GDM1 (cell line): Measurements from ENCODE around the gene FOXN3.

Source experiments
- DNase-seq: peaks from one replicate; lab custom pipeline; 2025; lab: John Stamatoyannopoulos, UW

The FOXN3 gene

DNA sequence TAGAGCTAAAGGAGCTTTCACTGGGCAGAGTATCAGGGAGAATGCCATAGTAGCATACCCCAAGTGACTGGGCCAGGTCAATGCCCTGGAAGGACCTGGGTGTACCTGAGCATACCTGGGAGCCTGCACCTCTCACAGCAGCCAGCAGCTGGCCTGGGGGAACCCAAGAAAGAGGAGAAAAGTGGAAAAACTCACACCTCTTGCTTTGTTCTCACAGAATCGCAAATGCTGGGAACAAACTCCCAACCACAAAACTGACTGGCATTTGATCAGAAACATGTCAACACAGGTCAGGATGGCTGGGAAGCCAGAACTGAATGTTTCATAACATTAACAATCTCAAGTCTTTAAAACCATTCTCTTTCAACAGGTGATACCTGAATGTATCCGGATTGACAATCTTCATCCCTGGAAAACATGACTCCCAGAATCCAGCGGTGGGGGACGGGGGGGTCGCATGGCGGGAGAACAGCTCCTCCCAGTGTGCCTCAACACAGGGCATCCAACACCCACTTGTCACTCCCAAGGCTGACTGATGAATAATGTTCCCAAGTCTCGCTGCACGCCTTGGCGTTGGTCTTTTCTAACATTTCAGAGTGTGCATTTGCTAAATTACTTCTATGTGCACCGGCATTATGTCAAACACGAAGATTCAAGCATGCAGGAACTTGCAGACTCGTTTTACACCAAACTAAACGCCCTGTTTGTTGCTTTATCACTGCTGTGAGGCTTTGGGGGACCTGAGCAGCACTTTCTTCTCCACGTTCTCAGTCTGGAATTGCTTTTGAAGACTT lies 7.9 kb downstream of the FOXN3 start:
- DNase-seq = no peak

DNA sequence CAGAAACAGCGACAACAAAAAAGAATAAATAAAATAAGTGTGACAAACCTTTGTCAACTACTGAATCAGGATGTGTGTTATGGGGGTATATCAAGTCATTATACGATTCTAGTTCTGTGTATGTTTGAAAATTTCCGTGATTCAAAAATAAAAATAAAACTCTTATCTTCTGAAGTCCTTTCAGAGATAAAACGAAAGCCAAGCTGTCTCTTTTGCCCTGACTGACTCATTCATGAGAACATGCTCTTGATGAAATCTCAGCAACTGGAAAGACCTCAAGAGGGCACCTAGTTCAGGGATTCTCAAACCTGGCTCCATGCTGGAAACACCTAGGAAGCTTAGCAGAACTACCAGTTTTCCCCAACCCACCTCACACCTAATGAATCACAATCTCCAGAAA lies 9.2 kb downstream of the FOXN3 start:
- DNase-seq = no peak

DNA sequence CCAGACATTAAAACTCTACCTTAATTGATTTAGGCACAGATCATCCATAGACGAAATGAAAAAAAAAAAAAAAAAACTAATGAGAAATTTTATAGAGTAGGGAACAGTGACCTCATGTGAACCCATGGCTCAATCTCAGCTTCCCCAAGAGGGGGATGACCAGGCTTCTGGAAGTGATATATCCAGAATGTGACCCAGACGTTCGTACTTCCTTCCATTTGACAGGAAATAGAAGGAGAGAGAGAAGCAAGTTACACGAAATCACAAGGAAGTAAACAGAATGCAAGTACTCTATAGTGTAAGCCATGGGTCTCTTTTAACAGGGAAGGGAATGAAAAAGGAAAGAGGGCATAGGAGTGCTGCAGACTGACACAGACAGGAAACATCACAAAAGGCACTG lies 10.1 kb downstream of the FOXN3 start:
- no peak for DNase-seq

DNA sequence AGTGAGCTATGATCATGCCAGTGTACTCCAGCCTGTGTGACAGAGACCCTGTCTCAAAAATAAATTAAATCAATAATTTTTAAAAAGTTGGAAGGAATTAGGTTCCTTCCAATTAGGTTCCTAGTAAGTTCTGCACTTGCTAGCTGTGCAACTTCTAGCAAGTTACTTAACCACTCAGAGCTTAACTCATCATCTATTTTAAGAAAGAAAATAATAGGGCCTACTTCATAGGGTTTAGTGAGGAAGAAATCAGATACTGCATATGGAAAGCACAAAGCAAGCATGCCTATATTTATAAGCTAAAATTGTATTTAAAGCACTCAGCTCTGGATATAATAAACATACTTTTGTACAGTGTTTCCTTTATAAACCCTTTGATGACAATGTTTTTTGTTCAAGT lies 10.7 kb downstream of the FOXN3 start:
- no peak for DNase-seq

DNA sequence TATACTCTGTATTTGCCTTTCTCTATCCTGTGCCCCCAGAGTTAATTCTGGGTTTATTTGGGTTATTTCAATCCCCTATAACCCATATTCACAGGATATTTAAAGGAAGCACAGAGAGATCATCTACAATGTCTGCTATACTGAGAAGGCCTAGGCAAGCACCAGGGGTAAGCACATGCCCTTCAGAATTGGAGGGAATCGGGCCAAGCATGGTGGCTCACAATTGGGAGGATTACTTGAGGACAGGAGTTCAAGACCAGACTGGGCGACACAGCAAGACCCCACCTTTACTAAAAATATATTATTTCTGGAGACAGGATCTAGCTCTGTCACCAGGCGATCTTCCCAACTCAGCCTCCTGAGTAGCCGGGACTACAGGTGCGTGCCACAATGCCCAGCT lies 11.3 kb downstream of the FOXN3 start:
- DNase-seq = no peak

DNA sequence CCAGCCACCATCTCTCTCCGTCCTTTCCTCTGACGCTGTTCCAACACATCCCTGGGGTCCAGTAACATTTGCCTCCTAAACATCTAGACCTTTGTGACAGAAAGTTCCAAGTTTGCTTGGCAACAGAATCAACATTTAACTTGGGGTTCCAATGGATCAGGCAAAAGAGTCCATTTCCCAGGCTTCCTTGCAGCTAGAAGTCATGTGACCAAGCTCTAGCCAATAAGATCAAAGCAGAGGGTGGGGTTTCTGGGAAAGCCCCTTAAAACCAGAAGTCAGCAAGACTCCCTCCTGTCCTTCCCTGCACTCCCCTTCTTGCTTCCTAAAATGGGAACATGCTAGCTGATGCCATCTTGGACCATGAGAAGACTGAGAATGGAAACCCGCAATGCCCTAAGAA lies 14.7 kb downstream of the FOXN3 start:
- DNase-seq = no peak

DNA sequence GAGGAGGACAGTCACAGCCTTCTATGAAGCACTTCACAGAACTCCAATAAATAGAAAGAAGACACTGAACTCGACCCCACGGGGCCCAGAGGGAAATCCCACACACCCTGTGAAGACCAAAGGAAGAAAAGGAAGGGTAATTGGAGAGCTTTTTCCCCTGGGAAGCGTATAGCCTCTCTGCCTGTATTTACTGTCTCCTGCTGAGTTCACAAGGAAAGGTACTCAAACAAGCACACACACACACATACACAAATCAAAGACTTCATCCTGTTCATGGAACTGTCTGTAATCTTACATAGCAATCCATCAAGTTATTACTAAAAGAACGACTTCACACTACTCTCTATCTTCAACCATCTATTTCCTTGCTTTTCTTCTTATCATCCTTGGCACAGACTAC lies 15.3 kb downstream of the FOXN3 start:
- DNase-seq = no peak

DNA sequence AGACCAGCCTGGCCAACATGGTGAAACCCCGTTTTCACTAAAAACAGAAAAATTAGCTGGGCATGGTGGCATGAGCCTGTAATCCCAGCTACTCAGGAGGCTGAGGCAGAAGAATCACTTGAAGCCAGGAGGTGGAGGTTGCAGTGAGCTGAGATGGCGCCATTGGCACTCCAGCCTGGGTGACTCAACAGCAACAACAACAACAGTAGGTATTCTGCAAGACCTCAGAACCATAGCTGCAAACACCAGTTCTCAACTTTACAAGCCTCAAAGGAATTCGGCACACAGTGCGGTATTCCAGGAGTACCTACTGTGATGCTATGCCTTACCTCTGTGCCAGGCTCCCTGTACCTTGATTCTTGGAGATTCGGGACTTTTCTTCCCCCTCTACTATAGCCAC lies 15.8 kb downstream of the FOXN3 start:
- no peak for DNase-seq

DNA sequence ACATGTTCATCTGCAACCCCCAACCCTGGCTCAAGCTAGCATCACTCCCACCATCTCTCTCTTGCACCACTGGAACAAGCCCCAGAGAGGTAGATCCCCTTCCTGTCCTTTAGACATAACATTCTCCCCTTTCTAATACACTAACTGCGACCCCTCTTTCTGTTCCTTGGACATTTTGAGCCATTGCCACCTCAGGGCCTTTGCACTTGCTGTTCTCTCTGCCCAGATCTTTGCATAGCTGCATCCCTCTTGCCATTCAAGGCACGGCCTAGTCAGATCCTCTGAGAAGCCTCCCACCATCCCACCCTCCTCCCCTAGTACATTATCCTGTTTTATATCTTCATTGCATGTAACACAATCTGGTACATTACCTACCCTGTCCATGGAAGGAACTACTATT lies 16.5 kb downstream of the FOXN3 start:
- DNase-seq = no peak

DNA sequence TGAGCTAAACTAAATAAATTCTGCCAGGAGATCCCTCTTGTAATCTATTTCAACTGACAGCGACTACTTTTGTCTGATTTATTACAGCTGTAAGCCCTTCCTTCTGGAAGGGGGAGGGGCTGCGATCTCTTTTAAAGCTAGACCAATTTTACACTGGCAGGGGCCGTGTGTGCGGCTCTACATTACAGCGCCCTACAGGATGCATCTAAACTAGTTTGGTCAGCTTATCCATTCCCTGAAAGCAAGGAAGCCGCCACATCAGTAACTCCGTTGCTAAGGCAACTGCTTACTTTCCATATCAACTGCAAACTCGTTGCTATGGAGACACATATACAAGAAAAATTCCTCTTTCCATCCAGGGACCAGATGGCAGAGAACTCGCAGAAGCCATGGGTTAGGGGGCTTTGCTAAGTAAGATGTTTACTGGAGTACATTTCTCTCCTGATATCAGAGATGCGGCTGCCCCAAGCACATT lies 17.4 kb downstream of the FOXN3 start:
- no peak for DNase-seq

DNA sequence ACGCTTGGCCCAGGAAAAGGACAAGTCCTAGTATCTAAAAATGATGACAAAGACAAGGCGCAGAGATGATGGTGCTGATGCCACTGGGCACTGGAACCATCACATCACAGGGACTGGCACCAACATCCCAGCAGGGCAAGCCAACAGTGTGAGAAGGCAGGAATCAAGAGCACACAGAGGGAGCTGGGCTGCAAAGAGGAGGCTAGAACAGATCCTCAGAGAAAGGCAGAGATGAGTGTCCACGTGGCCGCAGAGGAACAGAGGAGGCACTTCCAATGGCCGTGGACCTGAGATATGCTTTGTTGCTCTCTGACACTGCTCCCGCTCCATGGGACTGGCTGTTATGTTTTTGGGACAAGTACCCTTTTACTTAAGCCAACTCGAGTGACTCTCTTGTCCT lies 17.9 kb downstream of the FOXN3 start:
- no peak for DNase-seq

DNA sequence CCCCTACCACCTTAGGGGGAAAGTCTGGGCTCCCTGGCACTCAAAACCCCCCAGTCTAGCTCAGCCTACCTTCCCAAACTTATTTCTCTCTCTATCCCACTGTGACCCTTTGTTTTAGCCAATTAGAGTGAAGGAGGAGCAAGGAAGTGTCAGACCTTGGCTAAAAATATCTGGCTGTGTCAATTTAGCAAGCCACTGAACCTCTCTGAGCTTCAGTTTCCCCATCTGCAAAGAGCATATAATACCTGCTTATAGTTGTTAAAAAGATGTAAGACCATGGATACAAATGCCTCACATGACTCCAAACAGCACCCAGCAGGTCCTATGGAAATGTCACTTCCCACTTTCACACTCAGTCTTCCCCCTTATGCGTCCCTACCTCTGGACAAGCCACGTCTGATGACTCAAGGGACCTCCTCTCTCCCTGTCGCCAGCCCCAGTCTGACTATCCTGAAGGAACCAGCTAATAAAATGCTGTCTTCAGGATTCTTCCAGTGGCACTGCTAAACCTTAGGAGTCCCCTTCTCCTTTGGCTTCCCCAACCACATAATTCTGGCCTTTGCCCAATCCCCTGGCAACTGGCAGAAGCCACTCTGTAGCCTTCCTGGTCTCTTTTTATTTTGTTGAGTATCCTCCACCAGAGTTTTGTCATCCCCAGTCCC lies 19.3 kb downstream of the FOXN3 start:
- DNase-seq = no peak

DNA sequence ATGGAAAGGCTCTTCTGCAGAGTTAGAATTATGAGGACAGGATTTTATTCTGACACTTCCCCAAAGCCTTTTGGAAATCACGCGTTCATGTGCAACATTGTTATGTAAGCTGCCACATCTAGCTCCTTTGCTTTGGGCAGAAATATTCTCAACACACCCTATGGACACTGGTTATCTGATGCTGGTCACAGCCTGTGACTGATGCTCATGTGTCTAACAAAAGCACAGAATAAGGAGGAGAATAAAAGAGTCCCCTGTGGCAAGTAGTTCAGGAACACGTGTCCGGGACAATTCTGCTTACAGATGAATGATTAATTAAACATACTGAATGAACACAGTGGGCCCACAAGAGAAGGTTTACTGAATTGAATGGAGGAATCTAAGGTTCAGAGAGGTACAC lies 22.1 kb downstream of the FOXN3 start:
- no peak for DNase-seq

DNA sequence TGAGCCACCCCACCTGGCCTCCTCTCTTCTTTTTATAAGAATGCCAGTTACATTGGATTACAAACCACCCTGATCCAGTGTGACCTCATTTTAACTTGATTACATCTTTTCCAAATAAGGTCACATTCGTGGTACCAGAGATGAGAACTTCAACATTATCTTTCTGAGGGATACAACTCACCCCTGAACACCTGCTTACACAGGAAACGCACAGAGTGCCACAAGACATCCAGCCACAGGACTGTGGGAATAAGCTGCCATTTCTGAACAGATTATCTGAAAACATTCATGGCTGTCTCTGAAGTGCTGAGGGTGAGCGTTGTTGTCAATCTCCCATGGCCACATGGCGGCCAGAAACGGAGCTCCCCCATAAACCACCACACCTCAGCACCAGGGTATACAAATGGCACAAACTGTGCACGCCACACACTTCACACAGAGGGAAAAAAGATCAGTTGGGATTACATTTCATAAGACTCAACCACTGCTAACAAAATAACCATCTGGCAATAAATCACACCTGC lies 23.7 kb downstream of the FOXN3 start:
- DNase-seq = no peak

DNA sequence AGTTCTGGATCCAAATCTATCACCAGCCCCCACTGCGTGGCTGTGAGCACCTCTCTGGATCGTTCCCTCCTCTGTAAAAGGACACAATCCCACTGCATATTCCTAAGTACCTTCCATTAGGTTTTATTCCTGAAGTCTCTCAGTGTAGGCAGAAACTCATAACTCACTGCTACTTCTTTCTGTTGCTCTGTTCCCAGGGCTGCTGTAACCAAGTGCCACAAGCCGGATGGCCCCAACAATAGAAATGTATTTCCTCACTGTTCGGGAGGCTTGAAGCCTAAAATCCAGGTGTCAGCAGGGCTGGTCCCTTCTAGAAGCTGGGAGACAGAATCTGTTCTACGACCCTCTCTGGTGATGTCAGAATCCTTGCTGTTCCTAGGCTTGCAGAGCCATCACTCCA lies 24.9 kb downstream of the FOXN3 start:
- DNase-seq = no peak

DNA sequence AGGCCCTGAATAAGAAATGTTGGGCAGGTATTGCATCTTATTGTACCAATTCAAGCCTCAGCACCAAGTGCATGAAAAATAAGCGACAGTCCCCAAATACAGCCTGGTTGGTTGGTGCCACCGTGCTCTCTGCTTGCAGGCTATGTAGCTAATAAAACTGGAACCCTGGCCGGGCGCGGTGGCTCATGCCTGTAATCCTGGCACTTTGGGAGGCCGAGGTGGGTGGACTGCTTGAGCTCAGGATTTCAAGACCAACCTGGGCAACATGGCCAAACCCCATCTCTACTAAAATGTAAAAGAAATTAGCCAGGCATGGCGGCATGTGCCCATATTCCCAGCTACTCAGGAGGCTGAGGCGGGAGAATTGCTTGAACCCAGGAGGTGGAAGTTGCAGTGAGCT lies 25.5 kb downstream of the FOXN3 start:
- no peak for DNase-seq

DNA sequence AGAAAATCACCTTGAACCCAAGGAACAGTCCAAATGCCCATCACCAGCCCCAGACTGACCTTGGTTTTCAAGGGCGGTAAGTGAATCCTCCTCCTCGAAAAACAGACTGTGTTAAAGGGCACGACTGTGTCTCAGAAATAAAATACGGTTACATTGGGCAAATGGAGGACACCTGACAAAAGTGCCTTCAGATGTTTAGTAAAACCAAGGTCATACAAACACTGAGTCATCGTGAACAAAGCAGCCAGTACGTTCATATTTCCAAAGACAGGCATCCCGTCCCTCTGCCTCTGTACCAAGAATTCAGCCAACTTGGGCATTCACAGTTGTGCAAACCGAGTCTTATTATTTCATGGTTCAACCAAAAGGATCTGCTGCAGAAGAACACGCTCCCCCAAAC lies 25.9 kb downstream of the FOXN3 start:
- no peak for DNase-seq

DNA sequence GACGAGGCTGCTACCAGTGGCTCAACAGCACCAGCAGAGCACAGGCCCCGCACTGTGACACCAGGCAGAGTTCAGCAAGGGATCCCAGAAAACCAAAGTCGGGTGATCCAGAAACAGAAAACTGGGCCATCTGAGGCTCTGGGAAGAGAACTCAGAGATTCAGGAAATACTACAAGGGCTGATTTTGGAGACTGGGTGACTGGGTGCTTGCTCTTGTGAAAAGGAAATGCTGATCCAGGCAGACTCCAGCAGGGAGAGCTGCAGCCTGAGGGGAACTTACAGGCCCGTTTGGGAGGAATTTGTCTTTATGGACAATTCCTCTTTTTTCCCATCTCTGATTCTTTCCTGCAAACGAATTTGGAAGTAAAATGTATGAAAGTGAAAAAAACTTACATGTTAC lies 28.2 kb downstream of the FOXN3 start:
- no peak for DNase-seq

DNA sequence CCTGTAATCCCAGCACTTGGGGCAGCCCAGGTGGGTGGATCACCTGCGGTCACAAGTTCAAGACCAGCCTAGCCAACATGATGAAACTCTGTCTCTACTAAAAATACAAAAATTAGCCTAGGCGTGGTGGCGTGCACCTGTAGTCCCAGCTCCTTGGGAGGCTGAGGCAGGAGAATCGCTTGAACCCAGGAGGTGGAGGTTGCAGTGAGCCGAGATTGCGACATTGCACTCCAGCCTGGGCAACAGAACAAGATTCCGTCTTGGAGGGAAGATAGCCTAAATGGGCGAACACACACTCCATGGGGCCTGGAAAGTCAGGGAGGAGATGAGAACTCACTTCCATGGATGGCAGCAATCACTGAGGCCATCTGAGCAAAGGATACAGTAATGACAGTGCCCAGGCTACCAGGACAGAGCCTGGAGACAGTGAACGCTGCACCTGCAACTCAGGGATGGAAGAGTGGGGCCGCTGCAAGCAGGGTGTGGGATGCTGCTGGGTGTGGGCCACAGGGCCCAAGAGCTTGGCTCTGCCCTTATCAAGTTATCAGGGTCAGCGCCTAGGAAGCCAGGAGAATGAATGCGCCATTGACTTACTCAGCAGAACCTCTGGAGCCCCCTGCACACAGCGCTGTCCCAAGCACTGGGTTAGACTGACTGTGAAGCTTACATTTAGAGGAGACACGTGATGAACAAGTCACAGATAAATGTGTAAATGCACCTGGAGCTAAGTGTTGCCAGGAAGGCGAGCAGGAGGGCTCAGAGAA lies 28.9 kb downstream of the FOXN3 start:
- DNase-seq = no peak

DNA sequence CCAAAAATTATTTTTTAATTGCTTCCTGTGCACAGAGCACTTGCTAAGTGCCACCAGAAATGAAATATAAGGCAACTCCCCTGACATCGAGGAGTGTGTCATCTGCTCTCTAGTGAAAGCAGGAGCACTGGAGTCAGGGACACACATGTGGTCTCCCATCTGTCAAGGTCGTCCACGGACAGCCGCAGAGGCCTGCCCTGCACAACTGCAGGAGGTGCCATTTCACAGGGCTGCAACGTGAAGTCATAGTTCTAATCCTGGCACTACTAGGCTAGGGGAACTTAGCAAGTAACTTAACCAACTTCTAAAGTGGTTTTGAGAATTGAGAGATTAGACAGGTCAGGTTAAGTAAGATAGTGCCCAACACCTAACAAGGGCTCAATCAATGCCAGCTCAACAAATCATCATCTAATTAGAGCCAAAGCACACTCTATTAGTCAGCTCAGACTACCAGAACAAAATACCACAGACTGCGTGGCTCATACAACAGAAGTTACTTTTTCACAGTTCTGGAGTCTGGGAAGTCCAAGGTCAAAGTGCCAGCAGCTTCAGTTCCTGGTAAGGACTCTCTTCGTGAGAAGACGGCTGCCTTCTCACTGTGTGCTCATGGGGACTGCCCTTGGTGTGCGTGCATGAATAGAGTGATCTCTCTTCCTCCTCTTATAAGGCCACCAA lies 30.7 kb downstream of the FOXN3 start:
- DNase-seq = no peak

DNA sequence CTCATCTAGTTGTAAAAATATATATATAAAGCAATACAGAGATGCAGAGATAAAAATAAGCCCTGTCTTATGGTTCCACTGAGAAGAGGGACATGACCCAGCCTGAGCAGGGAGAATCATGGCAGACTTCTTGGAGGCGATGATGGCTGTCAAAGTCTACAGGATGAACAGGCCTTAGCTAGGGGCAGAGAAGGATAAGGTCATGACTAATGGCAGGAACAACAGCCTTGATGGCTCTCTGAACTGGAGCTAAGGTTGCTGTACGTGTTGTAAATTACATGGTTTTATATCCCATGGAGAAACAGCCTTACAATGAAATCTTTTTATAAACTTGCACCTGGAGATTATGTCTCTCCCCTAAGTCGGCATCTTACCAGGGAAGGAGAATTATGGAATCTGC lies 32.4 kb downstream of the FOXN3 start:
- no peak for DNase-seq

DNA sequence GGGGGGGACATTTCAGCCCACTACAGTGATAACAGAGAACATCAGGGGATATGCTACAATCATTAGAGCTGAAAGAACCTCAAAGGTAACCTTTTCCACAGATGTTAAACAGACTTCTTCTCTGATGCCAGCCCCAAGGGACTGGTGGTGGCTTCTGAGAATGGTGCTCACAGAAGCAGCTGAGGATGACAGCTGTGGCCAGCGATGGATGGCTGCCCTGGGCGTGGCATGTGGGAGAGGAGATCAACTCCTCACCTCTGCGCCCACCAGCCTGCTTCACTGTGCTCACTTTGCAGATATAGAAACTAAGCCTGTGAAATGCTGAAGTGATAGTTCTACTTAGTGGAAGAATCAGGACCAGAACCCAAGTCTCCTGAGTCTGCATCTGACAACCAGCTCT lies 33.0 kb downstream of the FOXN3 start:
- no peak for DNase-seq
